H1 (cell line): ENCODE results near the gene AP3D1. TPM values are rescaled to one million over a fixed set of nuclear protein-coding genes. Genes with fewer than 3 reads are reported as not detected.

ENCODE experiments used
- CTCF ChIA-PET: fragments of 300-600 bp; sonication (Branson Sonifier 250); formaldehyde crosslinking; loops from one replicate; lab custom pipeline; 2021; ENCODE audit not compliant: partially characterized antibody; lab: Charles Lee
- POLR2A ChIA-PET: fragments of 300-600 bp; sonication (Branson Sonifier 250); formaldehyde crosslinking; loops from one replicate; lab custom pipeline; 2021; ENCODE audit warnings: inconsistent platforms; ENCODE audit not compliant: partially characterized antibody; lab: Charles Lee
- DNase-seq, 2 experiments: peaks; one replicate each; pipeline versions ENCODE4 v3.0.0 to v3.0.0-alpha.2; 2010 to 2022; ENCODE audit warnings: low spot score in 2 of 2, low read depth in 1 of 2, mixed read lengths in 1 of 2
- FAIRE-seq: peaks from 2 replicates; lab custom pipeline; 2011; peaks lifted over from hg19 to GRCh38; lab: Jason Lieb, UNC
- H2AFZ ChIP-seq: 2 replicates; pipeline ENCODE4 v1.8.1; 2012; ENCODE audit warnings: low read length, inconsistent platforms
- H2AK5ac ChIP-seq: 2 replicates; pipeline ENCODE4 v1.6.1; 2013; ENCODE audit warnings: low read depth, low read length
- H2BK120ac ChIP-seq: replicated peaks from 2 replicates; pipeline ENCODE3; 2013; ENCODE audit warnings: low read depth, low read length, inconsistent platforms
- H2BK12ac ChIP-seq: 2 replicates; pipeline ENCODE4 v1.6.1; 2013; ENCODE audit warnings: low read depth, low read length
- H2BK15ac ChIP-seq: 2 replicates; pipeline ENCODE4 v1.6.1; 2013; ENCODE audit warnings: low read length
- H2BK20ac ChIP-seq: 2 replicates; pipeline ENCODE4 v1.6.1; 2013; ENCODE audit warnings: low read length
- H2BK5ac ChIP-seq: 2 replicates; pipeline ENCODE4 v1.6.1; 2013; ENCODE audit warnings: low read depth, low read length
- H3K14ac ChIP-seq: 2 replicates; pipeline ENCODE4 v1.6.1; 2013; ENCODE audit warnings: inconsistent platforms; ENCODE audit not compliant: insufficient read length
- H3K18ac ChIP-seq: 2 replicates; pipeline ENCODE4 v1.6.1; 2013; ENCODE audit warnings: low read length; ENCODE audit errors: extremely low read depth
- H3K23ac ChIP-seq: 2 replicates; pipeline ENCODE4 v1.6.1; 2013; ENCODE audit warnings: inconsistent platforms; ENCODE audit not compliant: insufficient read length
- H3K23me2 ChIP-seq: 2 replicates; pipeline ENCODE4 v1.6.1; 2013; ENCODE audit warnings: low read depth, low read length
- H3K27ac ChIP-seq: 2 replicates; pipeline ENCODE4 v1.6.1; 2011; ENCODE audit warnings: low read depth, low read length, inconsistent platforms
- H3K27me3 ChIP-seq, 4 experiments: replicated peaks in 1 of 4; 1 replicate in 1 of 4; 2 replicates in 3 of 4; pipeline versions ENCODE4 v1.6.1 to v1.8.1; 2011 to 2013; ENCODE audit warnings: low read length in 3 of 4, mild to moderate bottlenecking in 3 of 4, inconsistent platforms in 2 of 4, mixed read lengths in 2 of 4, moderate library complexity in 1 of 4; ENCODE audit not compliant: control insufficient read depth in 3 of 4, insufficient read depth in 3 of 4; ENCODE audit errors: extremely low read depth in 1 of 4
- H3K36me3 ChIP-seq, 4 experiments: 2 replicates each; pipeline versions ENCODE4 v1.6.1 to v1.8.1; 2011 to 2013; ENCODE audit warnings: mild to moderate bottlenecking in 4 of 4, low read length in 3 of 4, moderate library complexity in 2 of 4, control low read depth in 1 of 4, inconsistent platforms in 1 of 4; ENCODE audit not compliant: insufficient read depth in 4 of 4, control insufficient read depth in 2 of 4
- H3K4ac ChIP-seq: replicated peaks from 2 replicates; pipeline ENCODE3; 2013; ENCODE audit warnings: low read length, low read depth, mixed read lengths, inconsistent platforms; ENCODE audit not compliant: insufficient read length
- H3K4me1 ChIP-seq, 4 experiments: replicated peaks in 1 of 4; 1 replicate in 1 of 4; 2 replicates in 3 of 4; pipeline versions ENCODE4 v1.6.1 to v1.8.1; 2011 to 2013; ENCODE audit warnings: low read length in 3 of 4, inconsistent platforms in 2 of 4, mixed read lengths in 1 of 4; ENCODE audit not compliant: insufficient read depth in 4 of 4, control insufficient read depth in 3 of 4
- H3K4me2 ChIP-seq, 2 experiments: 2 replicates each; pipeline versions ENCODE4 v1.6.1 to v1.8.1; 2011 to 2013; ENCODE audit warnings: low read depth in 2 of 2, low read length in 2 of 2, control low read depth in 1 of 2, inconsistent platforms in 1 of 2, mild to moderate bottlenecking in 1 of 2; ENCODE audit not compliant: insufficient read depth in 1 of 2
- H3K4me3 ChIP-seq, 4 experiments: fragments of 200-600, 300-600 bp in 1 of 4; sonication (generic), shearing (Covaris generic), sonication (Bioruptor Twin) in 1 of 4; 2 replicates each; pipeline versions ENCODE4 v1.5.1 to v1.8.1; 2011 to 2016; ENCODE audit warnings: low read length in 4 of 4, low read depth in 3 of 4, control low read depth in 2 of 4, inconsistent platforms in 2 of 4, mild to moderate bottlenecking in 2 of 4, mixed read lengths in 1 of 4, moderate library complexity in 1 of 4; ENCODE audit not compliant: insufficient read depth in 2 of 4; ENCODE audit errors: extremely low read depth in 1 of 4
- H3K56ac ChIP-seq: replicated peaks from 2 replicates; pipeline ENCODE3; 2013; ENCODE audit warnings: low read depth, mild to moderate bottlenecking, mixed read lengths, low read length, inconsistent platforms; ENCODE audit not compliant: insufficient read length
- H3K79me1 ChIP-seq: 2 replicates; pipeline ENCODE4 v1.6.1; 2013; ENCODE audit warnings: low read depth, low read length, control low read depth
- H3K79me2 ChIP-seq, 2 experiments: 2 replicates each; pipeline versions ENCODE4 v1.6.1 to v1.8.1; 2012 to 2013; ENCODE audit warnings: low read length in 2 of 2, mild to moderate bottlenecking in 2 of 2, inconsistent platforms in 1 of 2; ENCODE audit not compliant: insufficient read depth in 2 of 2, control insufficient read depth in 1 of 2
- H3K9ac ChIP-seq, 4 experiments: replicated peaks in 1 of 4; 1 replicate in 1 of 4; 2 replicates in 3 of 4; pipeline versions ENCODE4 v1.6.1 to v1.8.1; 2011 to 2013; ENCODE audit warnings: low read depth in 3 of 4, low read length in 3 of 4, control low read depth in 2 of 4, mild to moderate bottlenecking in 2 of 4, moderate library complexity in 2 of 4, inconsistent platforms in 1 of 4; ENCODE audit errors: extremely low read depth in 1 of 4
- H3K9me3 ChIP-seq, 2 experiments: 2 replicates each; pipeline versions ENCODE4 v1.6.1 to v1.8.1; 2012 to 2013; ENCODE audit warnings: mild to moderate bottlenecking in 2 of 2, moderate library complexity in 2 of 2, control low read depth in 1 of 2, inconsistent platforms in 1 of 2, low read depth in 1 of 2, low read length in 1 of 2, mixed read lengths in 1 of 2; ENCODE audit not compliant: insufficient read depth in 2 of 2
- H4K20me1 ChIP-seq, 2 experiments: replicated peaks in 1 of 2; 2 replicates each; pipeline versions ENCODE3 to v1.8.1; 2011 to 2013; ENCODE audit warnings: inconsistent platforms in 2 of 2, low read length in 2 of 2, mild to moderate bottlenecking in 1 of 2; ENCODE audit not compliant: insufficient read depth in 2 of 2, control insufficient read depth in 1 of 2
- H4K5ac ChIP-seq: 2 replicates; pipeline ENCODE4 v1.6.1; 2013; ENCODE audit warnings: low read length, low read depth, mixed read lengths, inconsistent platforms; ENCODE audit not compliant: insufficient read length
- H4K8ac ChIP-seq: 2 replicates; pipeline ENCODE4 v1.8.0; 2013; ENCODE audit warnings: mild to moderate bottlenecking, moderate library complexity, low read length, inconsistent platforms; ENCODE audit not compliant: insufficient read depth; ENCODE audit errors: extremely low read depth
- H4K91ac ChIP-seq: replicated peaks from 2 replicates; pipeline ENCODE3; 2013; ENCODE audit warnings: low read length, mixed read lengths, inconsistent platforms; ENCODE audit not compliant: insufficient read length
- ATF3 ChIP-seq: IDR thresholded peaks from 2 replicates; pipeline ENCODE4 v1.6.1; 2011; ENCODE audit warnings: low read depth, mild to moderate bottlenecking, low read length; ENCODE audit not compliant: insufficient read depth
- CREB1 ChIP-seq: IDR thresholded peaks from 2 replicates; pipeline ENCODE4 v1.6.1; 2012; ENCODE audit warnings: inconsistent platforms
- E2F6 ChIP-seq: IDR thresholded peaks from 2 replicates; pipeline ENCODE4 v1.6.1; 2012; ENCODE audit warnings: inconsistent platforms
- GTF2F1 ChIP-seq: IDR thresholded peaks from 2 replicates; pipeline ENCODE4 v1.6.1; 2012; ENCODE audit warnings: low read depth, low read length, improper control_type of control experiment, borderline replicate concordance
- HDAC2 ChIP-seq, 2 experiments: fragments of 300-600 bp in 1 of 2; sonication (generic) in 1 of 2; IDR thresholded peaks; 2 replicates each; pipeline ENCODE4 v1.6.1; 2011 to 2012; ENCODE audit warnings: low read depth in 2 of 2, low read length in 2 of 2, mild to moderate bottlenecking in 2 of 2, moderate library complexity in 2 of 2, borderline replicate concordance in 1 of 2, inconsistent platforms in 1 of 2
- MAFK ChIP-seq: IDR thresholded peaks from 2 replicates; pipeline ENCODE4 v1.6.1; 2012; ENCODE audit warnings: low read depth, mild to moderate bottlenecking, improper control_type of control experiment, low read length
- NANOG ChIP-seq: IDR thresholded peaks from 2 replicates; pipeline ENCODE4 v1.6.1; 2011; ENCODE audit warnings: low read length, low read depth, mild to moderate bottlenecking, inconsistent platforms; ENCODE audit not compliant: insufficient read depth, poor library complexity, severe bottlenecking
- SP2 ChIP-seq: IDR thresholded peaks from 2 replicates; pipeline ENCODE4 v1.6.1; 2012; ENCODE audit warnings: mild to moderate bottlenecking, low read length, inconsistent platforms
- TAF1 ChIP-seq: IDR thresholded peaks from 2 replicates; pipeline ENCODE4 v1.6.1; 2011; ENCODE audit warnings: mild to moderate bottlenecking, low read depth, low read length
- TCF12 ChIP-seq: IDR thresholded peaks from 2 replicates; pipeline ENCODE4 v1.6.1; 2011; ENCODE audit warnings: low read depth, mild to moderate bottlenecking, low read length
- WGBS, 2 experiments: shearing (Covaris generic) in 1 of 2; methylation state at CpG; one replicate each; pipeline versions ENCODE4 v1.1.6 to v1.1.7; 2013 to 2015; ENCODE audit warnings: low lambda C conversion rate in 2 of 2, mixed read lengths in 2 of 2, inconsistent platforms in 1 of 2, low coverage in 1 of 2, missing lambda C conversion rate in 1 of 2; ENCODE audit not compliant: insufficient replicate concordance in 2 of 2, insufficient coverage in 1 of 2, insufficient read length in 1 of 2; ENCODE audit errors: extremely low coverage in 1 of 2, missing lambda C conversion rate in 1 of 2; 5-methylcytosine and 5-hydroxymethylcytosine counted together
- polyA plus RNA-seq, 7 experiments: library from polyadenylated mRNA; depleted of rRNA in 3 of 7; stranded (reverse) in 5 of 7; unstranded in 2 of 7; fragments of >200 nt in 5 of 7; fragments of 200-250 nt in 2 of 7; gene quantifications; 1 replicate in 5 of 7; 2 replicates in 1 of 7; 4 replicates in 1 of 7; pipeline versions ENCODE4 v1.2.1 to v1.2.3, GENCODE V29; 2011 to 2013; ENCODE audit warnings: missing spikeins in 2 of 7, mixed read lengths in 2 of 7
- total RNA-seq: library from RNA; stranded (reverse); fragmentation: NEBNext Ultra II Directional; extraction: Animal tissue kit (Norgen Biotek cat#: 25700); gene quantifications from 2 replicates; pipeline ENCODE4 v1.2.1, GENCODE V29; 2021

Gene AP3D1
- total and polyA plus RNA-seq, 2 of the 8 experiments (the other 6 are each of a cell fraction or from before 2014, with no cell fraction given): 161 to 174 TPM

GRCh38 chr19:2173767-2174577, 22.6 kb upstream of the AP3D1 start:
- no peaks in the 10 kb centered on the region for H3K36me3 ChIP-seq
- WGBS, 2 experiments: 92% methylated on average over 18 of the region's 18 CpGs; no CpG with 5 or more reads in 1 of the 2 experiments
- peaks cover 22 to 91% of the 10 kb centered on the region in 2 experiments for H3K79me2 ChIP-seq
- H3K27ac ChIP-seq: no peak overlapping the region; the same call in 1 of the 2 replicates
- H2BK15ac ChIP-seq: no peak overlapping the region
- DNase-seq: no peak
- H3K23me2 ChIP-seq: no peaks in the 10 kb centered on the region
- H3K9me3 ChIP-seq: no peaks in the 10 kb centered on the region
- no peak overlapping the region for H2BK120ac ChIP-seq
- no peak overlapping the region for H3K14ac ChIP-seq
- no peak overlapping the region for H2AFZ ChIP-seq
- peak overlapping the region; percentile 62; the same call in 1 of the 2 replicates for H4K8ac ChIP-seq
- no peak overlapping the region for H3K56ac ChIP-seq
- no peak overlapping the region for H3K23ac ChIP-seq
- H3K4ac ChIP-seq: no peak overlapping the region
- peaks cover 3 to 19% (median 9%) of the 10 kb centered on the region in 4 experiments for H3K4me1 ChIP-seq
- no peak overlapping the region for H3K4me2 ChIP-seq
- no peak overlapping the region for H4K91ac ChIP-seq
- no peak overlapping the region; the same call in 1 of the 2 replicates for H2BK5ac ChIP-seq
- H2BK12ac ChIP-seq: no peak overlapping the region
- H3K27me3 ChIP-seq: no peaks in the 10 kb centered on the region
- no peak overlapping the region for H2BK20ac ChIP-seq
- FAIRE-seq: no peak
- H3K18ac ChIP-seq: no peak overlapping the region
- ChIA-PET POLR2A (interaction anchor here (0.6 to 1.1 kb wide), 2 partner anchors 93 to 102 kb away, joined by 3 read pairs; no protein-coding TSS in a partner anchor), CTCF (interaction anchor here (0.6 to 1.9 kb wide), 9 partner anchors 11 to 348 kb away, joined by 3 to 11 read pairs (median 3); no protein-coding TSS in a partner anchor)
- peaks cover 21% of the 10 kb centered on the region for H3K79me1 ChIP-seq
- no peak overlapping the region for H2AK5ac ChIP-seq
- peaks cover 21 to 30% of the 10 kb centered on the region in 2 experiments for H4K20me1 ChIP-seq
- H3K4me3 ChIP-seq: no peak overlapping the region
- H3K9ac ChIP-seq: no peak overlapping the region
- no peak overlapping the region for H4K5ac ChIP-seq
- TF ChIP-seq TCF12 (no peak), GTF2F1 (no peak), HDAC2 (IDR thresholded peaks at IDR 0.05; ENCODE audit: borderline replicate concordance in 1 of 2, low read depth in 2 of 2, low read length in 2 of 2) (no peak), E2F6 (no peak), MAFK (no peak), NANOG (no peak), ATF3 (no peak), SP2 (no peak), CREB1 (no peak), TAF1 (no peak)
